Right cardiac atrium (tissue), 5 donors: ENCODE measurements around the gene FGFR2. TPM values are rescaled to one million over a fixed set of nuclear protein-coding genes. Genes with fewer than 3 reads are reported as not detected.

Experiments
- ATAC-seq, 2 donors: fragments of 200-7000 bp; cut with Tn5 transposase; one replicate each; pipeline versions ENCODE4 v1.8.0 to v1.9.1; 2020; ENCODE audit warnings: moderate library complexity in 2 of 2, mild to moderate bottlenecking in 1 of 2
- DNase-seq, 3 donors: peaks; one replicate each; pipeline ENCODE4 v3.0.0-alpha.2; 2020
- H3K27ac ChIP-seq: one replicate; pipeline ENCODE4 v1.5.1; 2013; ENCODE audit warnings: mild to moderate bottlenecking, low read length, control low read depth, moderate library complexity
- H3K27me3 ChIP-seq: one replicate; pipeline ENCODE4 v1.6.1; 2013; ENCODE audit not compliant: control insufficient read depth, insufficient read depth
- H3K4me1 ChIP-seq: one replicate; pipeline ENCODE4 v1.6.1; 2013; ENCODE audit warnings: low read length; ENCODE audit not compliant: control insufficient read depth, insufficient read depth
- H3K4me3 ChIP-seq: one replicate; pipeline ENCODE4 v1.5.1; 2013; ENCODE audit warnings: low read length, control low read depth
- H3K9me3 ChIP-seq: one replicate; pipeline ENCODE4 v1.6.1; 2013; ENCODE audit warnings: low read length; ENCODE audit not compliant: control insufficient read depth
- WGBS: extraction: QIAGEN DNeasy Blood & Tissue Kit; methylation state at CpG from one replicate; pipeline ENCODE4 v1.1.7; 2013; 5-methylcytosine and 5-hydroxymethylcytosine counted together
- intact Hi-C, 4 donors: fragments of 100-400 bp; cut with DNase I; formaldehyde crosslinking; loops; one replicate each; pipeline versions ENCODE4 v1.11.0 to v1.14.0; 2022 to 2023
- polyA plus RNA-seq: library from polyadenylated mRNA; stranded (reverse); fragments of 200-250 nt; gene quantifications from one replicate; pipeline ENCODE4 v1.2.3, GENCODE V29; 2013
- total RNA-seq, 4 donors: library from RNA; stranded (reverse); fragmentation: NEBNext Ultra II Directional; extraction: Animal tissue kit (Norgen Biotek cat#: 25700); gene quantifications; one replicate each; pipeline ENCODE4 v1.2.1, GENCODE V29; 2021
- donor health status: healthy with polysubstance abuse.
- donor health status: DM: no; HTN: yes; CAD: no.
- donor health status: DM: no; HTN: no; CAD: no.
- donor health status: DM: no; HTN: yes; CAD: no; lungs with severe emphysema.
- donor health status: DM: yes; HTN: yes; CAD: no.

FGFR2 gene
- total and polyA plus RNA-seq, 5 donors, result 4.0 to 20.4 (median 5.8) TPM

DNA sequence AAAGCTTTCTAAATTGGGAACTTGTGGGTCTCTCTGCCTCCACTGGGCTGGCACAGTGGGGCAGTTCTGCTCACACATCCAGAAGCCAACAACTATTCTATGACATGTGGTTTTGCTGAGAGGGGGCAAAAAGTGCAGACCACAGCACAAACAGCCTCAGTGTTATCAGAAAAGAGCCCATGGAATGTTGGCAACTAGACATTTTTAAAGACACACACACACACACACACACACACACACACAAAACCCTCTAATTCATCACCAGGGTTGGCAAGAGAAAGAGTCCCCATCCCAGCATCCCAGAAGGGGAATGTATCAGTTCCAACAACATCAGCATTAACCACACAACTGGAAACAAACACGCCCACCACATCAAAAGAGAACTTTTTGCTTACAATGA, 117.1 kb downstream of the FGFR2 start:
- intact Hi-C loops, result no loop called here
- Histone ChIP-seq H3K4me3 (no peak overlapping the region), H3K27ac (no peak overlapping the region), H3K27me3 (no peaks in the 10 kb centered on the region), H3K9me3 (no peaks in the 10 kb centered on the region), H3K4me1 (no peaks in the 10 kb centered on the region)
- ATAC-seq (peak in 1 of 2 donors; percentile 33), DNase-seq (no peak)
- 53% methylated on average over 1 of the region's 1 CpG for WGBS

DNA sequence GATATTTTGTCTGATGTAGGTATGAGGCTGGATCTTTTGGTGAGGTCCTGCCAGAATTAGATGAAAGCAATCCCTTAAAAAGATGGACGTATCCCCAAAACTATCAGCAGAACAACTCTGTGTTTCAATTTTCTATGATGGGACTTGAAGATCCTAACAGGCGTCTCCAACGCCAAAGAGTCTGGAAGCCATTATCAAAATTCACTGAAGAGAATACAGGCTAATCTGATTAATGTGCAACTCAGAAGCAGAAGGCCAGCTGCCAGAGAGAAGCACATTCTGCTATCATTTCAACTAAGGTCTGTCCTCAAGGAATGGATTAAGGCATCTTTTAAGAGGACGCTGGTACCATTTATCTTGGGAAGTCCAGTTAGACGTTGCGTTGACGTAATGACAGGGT, 119.7 kb downstream of the FGFR2 start:
- WGBS, result 88% methylated on average over 7 of the region's 7 CpGs
- no peak overlapping the region for H3K4me3 ChIP-seq
- ATAC-seq, result no peak
- H3K27ac ChIP-seq, result no peak overlapping the region
- no peaks in the 10 kb centered on the region for H3K9me3 ChIP-seq
- no peak for DNase-seq
- H3K4me1 ChIP-seq, result no peaks in the 10 kb centered on the region
- intact Hi-C loops, result no loop called here
- no peaks in the 10 kb centered on the region for H3K27me3 ChIP-seq

DNA sequence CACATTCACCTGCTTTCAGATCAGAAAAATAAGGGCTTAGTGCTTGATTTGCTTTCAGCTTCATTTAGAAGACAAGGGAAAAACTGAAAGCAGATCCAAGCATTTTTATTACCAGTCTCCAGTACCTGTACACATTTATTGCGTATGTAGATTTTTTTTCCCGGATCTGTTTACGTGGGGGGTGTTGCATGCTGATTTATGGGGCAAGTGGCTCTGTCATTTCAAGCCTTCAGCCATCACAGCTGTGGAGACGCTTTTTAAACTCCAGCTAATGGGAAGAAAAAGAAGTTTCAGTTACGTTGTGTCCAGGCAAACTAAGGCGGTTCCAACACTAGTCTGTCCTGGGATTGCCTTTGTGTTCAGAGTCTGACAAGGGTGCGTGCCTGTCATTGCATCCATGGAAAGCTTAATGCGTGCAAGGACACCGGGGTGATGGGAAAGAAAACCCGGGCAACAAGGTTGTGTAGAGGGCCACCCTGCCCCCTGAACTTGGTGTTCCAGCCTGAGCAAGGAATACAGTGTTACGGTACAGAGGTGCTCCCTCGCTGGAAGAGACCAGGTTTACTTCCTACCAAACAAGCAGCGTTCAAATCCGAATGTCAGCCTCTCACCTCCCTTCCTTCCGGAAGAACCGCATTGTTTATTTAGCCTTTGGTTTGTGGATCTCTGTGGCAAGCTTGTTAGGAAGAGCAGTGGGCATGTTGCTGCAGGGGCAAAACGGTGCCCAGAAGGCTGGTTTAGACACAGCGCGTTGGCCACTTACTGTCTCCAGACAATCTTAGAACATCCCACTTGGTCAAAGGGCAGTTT, 128.2 kb downstream of the FGFR2 start:
- 84% methylated on average over 19 of the region's 19 CpGs for WGBS
- H3K27ac ChIP-seq, result no peak overlapping the region
- H3K27me3 ChIP-seq, result no peaks in the 10 kb centered on the region
- H3K4me3 ChIP-seq, result no peak overlapping the region
- intact Hi-C loops, result no loop called here
- H3K4me1 ChIP-seq, result no peaks in the 10 kb centered on the region
- ATAC-seq (no peak), DNase-seq (no peak)
- no peaks in the 10 kb centered on the region for H3K9me3 ChIP-seq

DNA sequence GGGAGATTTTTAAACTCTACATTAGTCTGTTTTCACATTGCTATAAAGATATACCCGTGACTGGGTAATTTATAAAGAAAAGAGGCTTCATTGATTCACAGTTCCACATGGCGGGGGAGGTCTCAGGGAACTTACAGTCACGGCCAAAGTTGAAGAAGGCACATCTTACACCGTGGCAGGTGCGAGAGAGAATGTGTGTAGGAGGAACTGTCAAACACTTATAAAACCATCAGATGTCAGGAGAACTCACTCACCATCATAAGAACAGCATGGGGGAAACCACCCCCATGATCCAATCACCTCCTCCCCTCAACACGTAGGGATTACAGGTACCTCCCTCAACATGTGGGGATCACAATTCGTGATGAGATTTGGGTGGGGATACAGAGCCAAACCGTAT, 129.5 kb downstream of the FGFR2 start:
- DNase-seq, result no peak
- 80% methylated on average over 8 of the region's 8 CpGs for WGBS
- Histone ChIP-seq H3K27me3 (no peaks in the 10 kb centered on the region), H3K27ac (no peak overlapping the region), H3K4me1 (no peaks in the 10 kb centered on the region), H3K4me3 (no peak overlapping the region), H3K9me3 (no peaks in the 10 kb centered on the region)
- no peak for ATAC-seq
- intact Hi-C loops, result no loop called here

DNA sequence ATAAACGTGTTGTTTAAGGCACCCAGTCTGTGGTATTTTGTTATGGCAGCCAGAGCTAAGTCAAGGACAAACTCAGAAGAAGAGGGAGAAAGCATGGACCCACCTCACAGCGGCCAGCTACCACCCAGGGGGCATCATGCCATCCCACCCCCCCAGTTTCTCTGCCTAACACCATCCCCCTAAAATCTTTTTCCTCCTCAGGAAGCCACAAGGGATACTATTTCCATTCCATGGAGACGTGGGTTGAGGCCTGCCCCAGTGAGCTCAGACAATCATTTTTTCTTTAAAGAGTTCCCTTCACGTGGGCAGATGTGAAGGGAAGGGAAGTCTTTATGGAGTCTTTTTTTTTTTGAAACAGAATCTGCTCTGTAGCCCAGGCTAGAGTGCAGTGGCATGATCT, 131.8 kb downstream of the FGFR2 start:
- Histone ChIP-seq H3K9me3 (no peaks in the 10 kb centered on the region), H3K4me3 (no peak overlapping the region), H3K27me3 (no peaks in the 10 kb centered on the region), H3K27ac (no peak overlapping the region), H3K4me1 (no peaks in the 10 kb centered on the region)
- DNase-seq (no peak), ATAC-seq (no peak)
- intact Hi-C loops, result no loop called here
- 73% methylated on average over 4 of the region's 4 CpGs for whole genome bisulfite sequencing

DNA sequence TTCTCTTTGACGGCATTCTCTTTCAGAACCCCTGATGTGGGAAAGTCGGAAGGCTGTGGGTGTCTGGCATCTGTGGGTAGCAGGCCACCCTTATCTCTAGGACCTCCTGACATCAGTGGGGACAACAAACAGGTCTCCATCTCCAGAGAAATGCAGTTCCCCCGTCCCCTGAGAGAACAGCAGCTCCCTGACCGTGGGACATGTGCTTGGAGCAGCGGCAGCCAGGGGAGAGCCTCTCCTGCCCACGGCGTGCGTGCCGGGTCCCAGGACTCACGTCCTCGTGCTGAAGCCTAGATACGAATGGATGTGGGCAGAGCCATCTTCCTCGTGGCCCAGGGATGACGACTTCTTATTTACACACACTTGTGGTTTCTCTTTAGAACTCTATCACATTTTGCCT, 133.0 kb downstream of the FGFR2 start:
- intact Hi-C loops, result no loop called here
- no peaks in the 10 kb centered on the region for H3K27me3 ChIP-seq
- H3K9me3 ChIP-seq, result no peaks in the 10 kb centered on the region
- no peak overlapping the region for H3K27ac ChIP-seq
- ATAC-seq (no peak), DNase-seq (no peak)
- 73% methylated on average over 14 of the region's 14 CpGs for WGBS
- H3K4me3 ChIP-seq, result no peak overlapping the region
- H3K4me1 ChIP-seq, result no peaks in the 10 kb centered on the region

DNA sequence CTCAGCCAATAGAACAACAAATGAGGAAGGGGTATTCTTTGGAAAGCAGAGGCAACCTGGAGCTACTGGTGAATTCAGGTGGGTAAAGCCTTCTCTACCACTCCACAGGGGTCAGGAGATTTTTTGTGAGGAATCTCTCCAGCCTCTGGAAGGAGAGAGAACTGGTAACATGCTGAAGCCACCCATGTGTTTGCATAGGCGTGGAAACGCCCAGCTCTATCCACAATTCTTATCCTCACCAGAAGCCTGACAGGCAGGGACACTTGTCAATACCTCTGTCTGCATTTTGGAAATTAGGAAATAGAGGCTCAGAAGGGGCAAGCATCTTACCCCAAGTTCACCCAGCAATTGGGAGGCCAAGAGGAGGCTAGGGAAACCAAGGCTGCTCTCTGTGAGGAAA, 133.7 kb downstream of the FGFR2 start:
- Histone ChIP-seq H3K27me3 (no peaks in the 10 kb centered on the region), H3K27ac (no peak overlapping the region), H3K4me3 (no peak overlapping the region), H3K4me1 (no peaks in the 10 kb centered on the region), H3K9me3 (no peaks in the 10 kb centered on the region)
- intact Hi-C loops, result no loop called here
- 93% methylated on average over 2 of the region's 2 CpGs for WGBS
- DNase-seq, result no peak
- ATAC-seq, result no peak

DNA sequence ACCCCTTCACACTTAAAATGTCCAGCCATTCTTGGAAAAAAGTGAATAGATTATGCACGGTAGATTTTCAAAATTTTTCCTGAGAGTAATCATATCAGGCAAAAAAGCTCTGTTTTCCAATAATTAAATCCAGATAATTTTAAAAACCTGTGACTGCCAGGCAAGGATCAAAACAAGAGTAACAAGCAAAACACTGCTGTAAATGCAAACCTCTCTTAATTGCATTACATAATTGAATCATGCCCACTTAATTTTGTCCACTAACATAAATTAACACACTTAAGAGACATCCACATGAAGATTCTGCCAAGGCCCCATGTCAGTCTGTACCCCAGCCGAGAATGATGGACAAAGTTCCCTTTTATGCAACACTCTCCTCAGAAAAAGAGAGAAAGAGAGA, 135.3 kb downstream of the FGFR2 start:
- Histone ChIP-seq H3K9me3 (no peaks in the 10 kb centered on the region), H3K27ac (no peak overlapping the region), H3K4me3 (no peak overlapping the region), H3K4me1 (no peaks in the 10 kb centered on the region), H3K27me3 (no peaks in the 10 kb centered on the region)
- DNase-seq (no peak), ATAC-seq (no peak)
- intact Hi-C loops, result no loop called here
- WGBS, result 84% methylated on average over 2 of the region's 2 CpGs

DNA sequence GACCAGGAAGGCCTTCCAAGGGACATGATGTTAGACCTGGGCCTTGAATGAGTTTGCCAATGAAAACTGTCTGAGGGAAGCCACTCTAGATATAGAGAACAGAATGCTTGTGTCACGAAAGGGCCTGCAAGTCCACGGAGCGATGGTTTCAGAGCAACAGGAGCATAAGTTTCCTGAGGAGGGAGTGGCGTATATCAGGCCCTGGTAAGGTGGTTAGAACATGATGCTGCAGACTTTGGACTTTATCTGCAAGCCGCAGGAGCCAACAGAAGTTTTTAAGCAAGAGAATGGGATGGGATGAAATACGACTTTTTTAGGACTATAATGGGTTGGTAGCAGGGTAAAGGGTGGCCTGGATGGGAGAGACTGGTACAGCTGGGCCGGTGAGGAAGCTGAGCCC, 136.0 kb downstream of the FGFR2 start:
- ATAC-seq, result no peak
- 85% methylated on average over 7 of the region's 7 CpGs for WGBS
- no peak for DNase-seq
- intact Hi-C loops, result no loop called here
- no peaks in the 10 kb centered on the region for H3K27me3 ChIP-seq
- no peak overlapping the region for H3K27ac ChIP-seq
- H3K4me3 ChIP-seq, result no peak overlapping the region
- H3K4me1 ChIP-seq, result no peaks in the 10 kb centered on the region
- H3K9me3 ChIP-seq, result no peaks in the 10 kb centered on the region

DNA sequence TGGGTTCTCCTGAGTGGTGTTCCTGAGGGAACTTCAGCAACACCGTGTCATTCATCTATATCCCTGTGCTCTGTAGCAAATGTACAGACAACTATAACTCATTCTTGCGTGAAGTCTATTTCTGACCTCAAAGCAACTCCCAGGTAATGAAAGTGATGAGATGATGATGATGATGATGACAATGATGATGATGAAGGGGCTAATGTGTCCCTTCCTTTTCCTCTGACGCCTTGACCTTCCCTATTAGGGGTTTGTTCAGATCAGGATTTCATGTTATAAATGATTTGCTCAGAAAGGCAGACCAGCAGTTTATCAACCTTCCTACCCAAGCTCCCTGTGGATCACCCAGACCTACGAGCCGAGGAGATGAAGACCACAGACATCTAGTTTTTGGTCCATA, 136.9 kb downstream of the FGFR2 start:
- intact Hi-C loops, result no loop called here
- Histone ChIP-seq H3K27me3 (no peaks in the 10 kb centered on the region), H3K27ac (no peak overlapping the region), H3K4me1 (no peaks in the 10 kb centered on the region), H3K4me3 (no peak overlapping the region), H3K9me3 (no peaks in the 10 kb centered on the region)
- WGBS, result 89% methylated on average over 5 of the region's 5 CpGs
- ATAC-seq, result no peak
- no peak for DNase-seq

DNA sequence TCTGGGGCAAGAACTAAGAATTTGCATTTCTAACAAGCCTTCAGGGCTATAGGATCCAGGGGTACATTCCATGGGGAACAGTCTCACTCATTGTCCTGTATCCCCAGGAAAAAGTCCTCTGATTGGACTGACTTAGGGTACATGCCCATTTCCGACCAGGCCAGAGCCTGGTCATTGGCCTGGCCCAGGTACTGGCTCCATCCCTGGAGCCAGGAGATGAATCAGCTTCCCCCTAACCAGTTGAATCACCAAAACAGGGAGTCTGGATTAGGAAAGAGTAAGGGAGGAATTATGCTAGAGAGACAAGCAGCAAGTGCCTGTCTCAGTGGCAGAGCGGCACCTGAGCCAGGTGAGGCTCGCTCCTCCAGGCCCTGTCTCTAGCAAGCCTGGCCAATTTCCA, 137.5 kb downstream of the FGFR2 start:
- Histone ChIP-seq H3K4me3 (no peak overlapping the region), H3K27me3 (no peaks in the 10 kb centered on the region), H3K27ac (no peak overlapping the region), H3K9me3 (no peaks in the 10 kb centered on the region), H3K4me1 (no peaks in the 10 kb centered on the region)
- DNase-seq (no peak), ATAC-seq (peak in 1 of 2 donors; percentile 24)
- intact Hi-C loops, result no loop called here
- 88% methylated on average over 3 of the region's 3 CpGs for WGBS
